Epithelial cell of umbilical artery (primary cell): Measurements from ENCODE around the gene OR14K1. TPM values are rescaled to one million over a fixed set of nuclear protein-coding genes. Genes with fewer than 3 reads are reported as not detected.

ENCODE experiments used
- total RNA-seq: library from RNA; depleted of rRNA; stranded (reverse); fragments of >200 nt; gene quantifications from 2 replicates; pipeline ENCODE4 v1.2.3, GENCODE V29; 2014

Gene OR14K1
- total RNA-seq = not detected in 2 replicates

GRCh38 chr1:247738315-247738714 lies at the start of gene OR14K1:
OR14K1 (plus strand) TSS chr1:247738615; CDS start chr1:247738615, 0 bp downstream.

GRCh38 chr1:247716546-247716945 lies 21.9 kb upstream of the OR14K1 start, which contains the start of gene OR6F1:
OR6F1 (minus strand) TSS chr1:247716646; CDS start chr1:247712755, 3,891 bp downstream.

GRCh38 chr1:247748041-247748440 lies 9.6 kb downstream of the OR14K1 start, which contains the start of gene OR14A2:
OR14A2 (minus strand) TSS chr1:247748141.

GRCh38 chr1:247760456-247760855 lies 22.0 kb downstream of the OR14K1 start, which contains the start of gene OR1C1:
OR1C1 (minus strand) TSS chr1:247760556; CDS start chr1:247758406, 2,150 bp downstream.

Other genes starting within 250 kb of the OR14K1 start
- not detected in 2 replicates for gene OR2C3, start 202.2 kb upstream of the OR14K1 start, total RNA-seq
- gene GCSAML, start 189.5 kb upstream of the OR14K1 start, total RNA-seq = not detected in 2 replicates
- not detected in 2 replicates for gene OR2G2, start 150.3 kb upstream of the OR14K1 start, total RNA-seq
- not detected in 2 replicates for gene OR2G3, start 133.0 kb upstream of the OR14K1 start, total RNA-seq
- not detected in 2 replicates for gene OR13G1, start 58.9 kb upstream of the OR14K1 start, total RNA-seq
- gene OR6F1, start 22.0 kb upstream of the OR14K1 start, total RNA-seq = not detected in 2 replicates
- gene OR14A2, start 9.5 kb downstream of the OR14K1 start, total RNA-seq = not detected in 2 replicates
- gene OR1C1, start 21.9 kb downstream of the OR14K1 start, total RNA-seq = not detected in 2 replicates
- not detected in 2 replicates for gene OR14A16, start 85.5 kb downstream of the OR14K1 start, total RNA-seq
- gene OR11L1, start 103.3 kb downstream of the OR14K1 start, total RNA-seq = not detected in 2 replicates
- 0.32 and 0.91 TPM in 2 replicates for gene TRIM58, start 118.6 kb downstream of the OR14K1 start, total RNA-seq
- gene OR2W3, start 157.0 kb downstream of the OR14K1 start, total RNA-seq = not detected in 2 replicates
- gene OR2T8, start 181.6 kb downstream of the OR14K1 start, total RNA-seq = not detected in 2 replicates
- not detected in 2 replicates for gene OR2AJ1, start 186.3 kb downstream of the OR14K1 start, total RNA-seq
- gene OR2L8, start 210.2 kb downstream of the OR14K1 start, total RNA-seq = under 0.01 and 0.30 TPM in 2 replicates
- gene OR2AK2, start 226.6 kb downstream of the OR14K1 start, total RNA-seq = not detected in 2 replicates